ACHN (cell line): ENCODE data around the gene N4BP3.
A peak's percentile ranks its signal among the peaks of the same experiment; 100 is the strongest.

Experiments
- DNase-seq: peaks from one replicate; pipeline ENCODE4 v3.0.0-alpha.2; 2015
- in situ Hi-C: cut with HindIII; loops from 2 replicates; pipeline ENCODE4 v1.10.0; 2017; ENCODE audit warnings: low sequenced_read_pairs, low pct_ligation_motif_present, low pct_unique_long_range_greater_than_20kb

N4BP3 gene

DNA sequence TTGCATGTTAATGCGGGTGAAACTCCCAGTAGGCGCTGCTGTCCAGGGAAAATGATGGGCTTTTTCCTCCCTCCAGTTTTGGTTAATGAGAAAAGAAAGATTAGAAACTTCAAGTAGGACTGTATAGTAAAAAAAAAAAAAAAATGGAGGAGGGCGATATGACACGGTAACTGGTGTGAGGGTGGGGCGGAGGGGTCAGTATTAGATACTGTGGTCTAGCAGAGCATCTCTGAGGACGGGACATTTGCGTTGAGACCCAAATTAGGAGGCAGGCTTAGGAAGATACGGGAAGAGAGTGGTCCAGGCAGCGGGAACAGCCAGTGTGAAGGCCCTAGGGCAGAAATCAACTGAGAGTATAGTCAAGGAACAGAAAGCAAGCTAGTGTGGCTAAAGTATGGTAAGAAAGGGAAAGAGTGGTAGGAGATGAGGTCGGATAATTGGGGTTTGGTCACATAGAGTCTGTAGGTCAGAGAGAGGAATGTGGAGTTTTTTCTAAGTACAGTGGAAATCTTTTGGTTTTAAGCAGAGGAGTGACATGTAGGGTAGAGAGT lies 18.2 kb downstream of the N4BP3 start:
- no peak for DNase-seq
- in situ Hi-C loops: no loop called here

DNA sequence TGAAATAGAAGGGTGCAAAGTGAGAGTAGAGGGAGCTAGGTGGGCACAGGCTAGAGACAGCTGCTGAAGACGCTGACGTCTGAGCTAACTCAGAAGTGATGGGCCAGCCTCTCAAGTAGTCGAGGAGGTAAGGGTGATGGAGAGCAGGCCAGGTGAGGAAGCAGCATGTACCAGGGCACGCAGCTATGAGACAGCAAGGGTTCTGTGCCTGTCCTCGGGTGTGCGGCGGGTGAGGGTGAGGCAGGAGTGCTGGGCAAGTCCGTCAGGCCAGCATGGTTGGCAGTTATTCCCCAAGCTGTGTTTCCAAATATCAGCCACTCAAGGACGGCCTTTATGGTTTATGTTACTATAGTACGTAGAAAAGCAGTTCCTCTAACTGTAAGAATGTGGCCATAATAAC lies 23.7 kb downstream of the N4BP3 start:
- in situ Hi-C loops: no loop called here

GRCh38 chr5:178137991-178138390 lies 24.7 kb downstream of the N4BP3 start:
- in situ Hi-C loops: no loop called here

More for the DNA sequence above, 23.7 kb downstream of the N4BP3 start:
- no peak for DNase-seq

DNA sequence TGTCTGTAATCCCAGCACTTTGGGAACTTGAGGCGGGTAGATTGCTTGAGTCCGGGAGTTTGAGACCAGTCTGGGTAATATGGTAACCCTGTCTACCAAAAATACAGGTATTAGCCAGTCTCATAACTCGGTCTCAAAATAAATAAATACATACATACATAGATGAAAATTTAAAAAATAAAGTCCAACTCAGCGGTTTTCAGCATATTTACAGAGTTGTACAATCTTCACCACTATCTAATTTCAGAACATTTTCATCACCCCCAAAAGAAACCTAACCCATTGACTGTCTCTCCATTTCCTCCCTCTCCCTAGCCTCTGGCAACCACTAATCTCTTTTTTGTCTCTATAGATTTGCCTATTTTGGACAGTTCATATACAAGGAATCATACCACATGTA lies 28.2 kb downstream of the N4BP3 start:
- in situ Hi-C loops: no loop called here
- no peak for DNase-seq

More at GRCh38 chr5:178137991-178138390, 24.7 kb downstream of the N4BP3 start:
- no peak for DNase-seq

DNA sequence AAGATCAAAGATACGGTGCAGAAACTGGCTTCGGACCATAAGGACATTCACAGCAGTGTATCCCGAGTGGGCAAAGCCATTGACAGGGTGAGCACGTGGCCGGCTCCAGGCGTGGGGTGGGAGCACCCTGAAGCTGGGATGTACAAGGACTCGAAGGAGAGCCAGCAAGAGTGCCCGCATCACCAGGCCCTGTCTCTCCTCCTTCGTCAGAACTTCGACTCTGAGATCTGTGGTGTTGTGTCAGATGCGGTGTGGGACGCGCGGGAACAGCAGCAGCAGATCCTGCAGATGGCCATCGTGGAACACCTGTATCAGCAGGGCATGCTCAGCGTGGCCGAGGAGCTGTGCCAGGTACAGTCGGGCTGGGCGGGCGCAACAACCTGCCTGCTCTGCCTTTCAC lies 29.3 kb downstream of the N4BP3 start:
- in situ Hi-C loops: no loop called here
- DNase-seq: no peak

DNA sequence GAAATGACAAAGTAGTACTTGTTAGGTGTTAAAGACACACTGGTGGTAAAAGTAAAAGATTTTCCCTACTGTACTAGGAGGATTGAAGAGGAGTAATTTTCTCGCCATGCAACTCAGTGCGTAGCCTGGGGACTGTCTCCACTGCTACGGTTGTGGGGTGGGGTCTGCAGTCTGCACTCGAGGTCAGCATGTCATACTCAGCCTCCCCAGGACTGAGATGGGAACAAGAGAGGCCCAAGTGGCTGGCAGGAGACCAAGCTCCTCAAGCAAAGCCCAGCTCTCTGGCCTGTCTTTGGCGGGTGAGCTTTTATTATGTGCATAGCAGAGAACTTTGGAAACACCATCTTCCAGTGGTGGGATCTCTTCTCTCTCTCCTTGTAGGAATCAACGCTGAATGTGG lies 29.9 kb downstream of the N4BP3 start:
- in situ Hi-C loops: no loop called here
- no peak for DNase-seq

DNA sequence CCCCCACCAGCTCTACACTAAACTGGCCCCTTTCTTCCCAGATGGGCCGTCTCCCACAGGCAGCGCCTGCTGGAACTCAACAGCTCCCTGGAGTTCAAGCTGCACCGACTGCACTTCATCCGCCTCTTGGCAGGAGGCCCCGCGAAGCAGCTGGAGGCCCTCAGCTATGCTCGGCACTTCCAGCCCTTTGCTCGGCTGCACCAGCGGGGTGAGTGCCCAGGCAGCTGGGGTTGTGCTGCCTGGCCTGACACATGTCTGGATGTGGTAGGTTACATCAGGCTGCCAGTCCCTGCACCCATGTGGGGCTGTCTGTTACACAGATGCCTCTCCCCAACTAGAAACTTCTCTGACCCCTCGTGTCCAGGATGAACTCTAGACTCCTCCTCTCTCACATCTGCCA lies 30.6 kb downstream of the N4BP3 start:
- in situ Hi-C loops: no loop called here
- DNase-seq: no peak

DNA sequence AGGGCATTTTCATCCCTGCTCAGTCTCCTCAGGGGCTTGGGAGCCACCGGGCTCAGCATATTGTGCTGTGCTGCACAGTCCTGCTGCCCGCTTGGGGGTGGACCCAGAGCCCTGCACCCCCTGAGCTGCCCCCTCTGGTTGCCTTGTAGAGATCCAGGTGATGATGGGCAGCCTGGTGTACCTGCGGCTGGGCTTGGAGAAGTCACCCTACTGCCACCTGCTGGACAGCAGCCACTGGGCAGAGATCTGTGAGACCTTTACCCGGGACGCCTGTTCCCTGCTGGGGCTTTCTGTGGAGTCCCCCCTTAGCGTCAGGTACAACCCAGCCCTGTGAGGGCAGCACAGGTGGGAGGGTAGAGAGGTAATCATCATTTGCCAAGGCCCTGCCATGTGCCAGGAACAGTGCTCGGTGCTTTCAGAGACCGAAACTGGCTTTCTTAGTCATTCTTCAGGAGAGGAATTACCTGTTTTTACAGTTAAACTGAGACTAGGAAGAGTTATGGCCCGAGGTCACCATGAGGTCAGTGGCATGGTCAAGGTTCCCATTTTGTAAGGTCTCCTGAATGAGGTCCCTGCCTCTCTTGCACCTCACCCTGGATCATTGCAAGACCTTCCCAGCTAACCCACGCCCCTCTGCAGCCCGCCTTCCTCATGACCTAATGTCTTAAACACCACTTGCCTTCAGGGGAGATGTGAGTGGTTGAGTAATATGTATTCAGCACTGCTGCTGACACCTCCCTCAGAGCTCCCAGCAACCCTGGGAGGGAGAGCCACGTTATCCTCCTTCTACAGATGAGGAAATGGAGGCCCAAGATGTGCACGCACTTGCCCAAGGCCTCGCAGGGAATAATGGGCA lies 32.9 kb downstream of the N4BP3 start:
- in situ Hi-C loops: no loop called here
- DNase-seq: peak; percentile 58

GRCh38 chr5:178147406-178147805 lies 34.1 kb downstream of the N4BP3 start:
- DNase-seq: no peak
- in situ Hi-C loops: no loop called here

- DNase-seq: no peak
- in situ Hi-C loops: no loop called here
Measured at GRCh38 chr5:178149199-178149932, 36.0 kb downstream of the N4BP3 start.

- DNase-seq: no peak
- in situ Hi-C loops: no loop called here
Measured at GRCh38 chr5:178150977-178151734, 37.8 kb downstream of the N4BP3 start.

DNA sequence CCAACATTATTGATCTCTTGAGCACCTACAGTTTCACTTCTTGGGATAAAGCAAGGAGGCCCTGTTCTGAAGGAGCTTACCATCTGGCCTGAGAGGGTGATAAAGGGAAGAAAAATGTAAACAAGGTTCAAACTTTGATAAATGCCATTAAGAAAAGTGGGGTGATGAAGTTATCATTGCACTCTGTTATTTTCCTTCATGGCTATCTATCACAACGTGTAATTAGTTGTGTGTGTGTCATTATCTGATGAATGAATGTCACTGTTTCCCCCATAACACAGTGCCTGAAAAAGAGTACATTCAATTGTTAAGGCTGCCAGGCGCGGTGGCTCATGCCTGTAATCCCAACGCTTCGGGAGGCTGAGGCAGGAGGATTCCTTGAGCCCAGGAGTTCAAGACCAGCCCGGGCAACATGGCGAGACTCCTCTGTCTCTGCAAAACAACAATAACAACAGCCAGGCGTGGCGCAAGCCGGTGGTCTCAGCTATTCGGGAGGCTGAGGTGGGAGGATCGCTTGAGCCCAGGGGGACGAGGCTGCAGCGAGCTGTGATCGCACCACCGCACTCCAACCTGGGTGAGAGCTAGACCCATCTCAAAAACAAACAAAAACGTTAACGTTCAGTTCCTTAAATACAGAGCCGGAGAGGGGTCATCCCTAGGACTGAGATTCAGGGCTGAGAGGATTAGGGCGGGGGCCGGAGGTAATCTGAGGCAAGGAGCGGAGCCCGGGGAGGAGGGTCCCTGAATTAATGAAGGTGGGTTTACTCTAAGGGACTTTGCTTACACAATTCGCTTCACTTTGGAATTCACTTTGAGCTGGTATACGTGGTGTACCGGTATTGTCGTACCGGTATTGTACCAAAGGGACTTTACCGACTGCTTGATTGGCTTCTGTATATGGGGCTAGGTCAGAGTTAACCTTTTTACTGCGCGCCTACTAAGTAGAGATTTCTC lies 39.4 kb downstream of the N4BP3 start:
- in situ Hi-C loops: no loop called here
- DNase-seq: no peak

DNA sequence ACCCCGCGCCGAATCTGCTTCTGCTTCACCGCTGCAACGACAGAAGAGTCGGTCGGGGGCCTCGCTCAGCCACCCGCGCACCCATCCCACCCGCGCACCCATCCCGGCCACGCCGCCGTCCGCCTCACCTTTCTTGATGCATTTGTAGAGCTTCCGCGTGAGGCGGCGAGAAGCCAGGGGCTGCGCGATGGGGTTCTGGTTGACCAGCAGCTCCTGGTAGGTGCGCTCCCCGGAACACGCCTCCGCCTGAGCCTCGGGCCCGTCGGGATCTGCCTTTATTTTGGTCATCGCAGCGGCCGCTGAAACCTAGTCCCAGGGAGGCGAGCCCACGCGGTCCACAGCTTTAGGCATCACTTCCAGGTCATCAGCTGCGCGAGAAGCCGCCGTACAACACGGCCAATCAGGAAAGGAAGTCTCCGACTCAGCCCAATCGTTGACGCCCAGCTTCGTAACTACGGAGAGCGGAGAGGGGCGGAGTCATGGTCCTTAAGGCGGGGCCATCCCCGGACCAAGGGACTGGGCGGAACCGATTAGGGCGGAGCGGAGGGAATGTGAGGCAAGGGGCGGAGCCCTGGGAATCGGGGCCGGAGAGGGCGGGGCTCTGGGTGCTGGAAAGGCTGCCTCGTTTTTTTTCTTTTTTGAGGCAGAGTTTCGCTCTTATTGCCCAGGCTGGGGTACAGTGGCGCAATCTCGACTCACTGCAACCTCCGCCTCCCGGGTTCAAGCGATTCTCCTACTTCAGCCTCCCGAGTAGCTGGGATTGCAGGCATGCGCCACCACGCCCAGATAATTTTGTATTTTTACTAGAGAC lies 40.4 kb downstream of the N4BP3 start, which contains the start of gene NHP2:
TSS of gene NHP2 (minus strand) at position 356 of the 811 bp plus-strand sequence. CDS start at position 288, 68 bp downstream.
- DNase-seq: peak; percentile 97
- in situ Hi-C loops: no loop called here

DNA sequence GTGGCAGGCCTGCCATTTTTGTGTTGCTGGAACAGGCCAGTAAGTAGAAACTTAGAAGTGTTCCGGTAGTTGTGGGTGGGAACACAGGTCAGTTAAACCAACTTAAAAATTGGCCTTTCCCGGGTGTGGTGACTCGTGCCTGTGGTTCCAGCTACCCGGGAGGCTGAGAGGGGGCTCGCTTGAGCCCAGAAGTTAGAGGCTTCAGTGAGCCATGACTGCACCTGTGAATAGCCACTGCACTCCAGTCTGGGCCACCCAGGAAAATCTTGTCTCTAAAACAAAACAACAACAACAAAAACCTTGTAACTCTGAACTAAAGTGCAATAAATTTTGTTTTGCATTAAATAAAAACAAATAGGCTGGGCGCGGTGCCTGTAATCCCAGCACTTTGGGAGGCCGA lies 41.7 kb downstream of the N4BP3 start:
- in situ Hi-C loops: no loop called here
- DNase-seq: peak; percentile 19

- in situ Hi-C loops: no loop called here
Measured at GRCh38 chr5:178160176-178160575, 46.8 kb downstream of the N4BP3 start.

GRCh38 chr5:178162481-178162880 lies 49.1 kb downstream of the N4BP3 start:
- no peak for DNase-seq
- in situ Hi-C loops: no loop called here

More at GRCh38 chr5:178160176-178160575, 46.8 kb downstream of the N4BP3 start:
- no peak for DNase-seq
